ENCODE results near the gene PPP5C. TPM values are rescaled to one million over a fixed set of nuclear protein-coding genes. Genes with fewer than 3 reads are reported as not detected.

Gene PPP5C
- total and polyA plus RNA-seq, 11 donors: 64.9 to 115 (median 77.1) TPM

GRCh38 chr19:46376241-46377153 is 29.6 kb downstream of the PPP5C start:
- H3K4me1 ChIP-seq: peaks cover 3 to 65% (median 42%) of the 10 kb centered on the region in 12 donors
- no peaks in the 10 kb centered on the region for H3K27me3 ChIP-seq
- H3K27ac ChIP-seq: peak overlapping the region in 5 of 12 donors; percentile 9 to 80 (median 66)
- no peak overlapping the region for H3K4me3 ChIP-seq
- 90 to 94% (median 92%) methylated on average over 17 to 20 of the region's 20 CpGs for WGBS, 4 donors
- no peak for ATAC-seq
- H3K9me3 ChIP-seq: no peaks in the 10 kb centered on the region
- intact Hi-C loops (cut with DNase I): loop anchor here in 2 of 10 donors (10.0 kb wide), 2 partner anchors 82 to 92 kb away; partner anchors contain the start of gene HIF3A (in 1 of the 2)
- H3K36me3 ChIP-seq: peaks cover 0 to 59% (median 47%) of the 10 kb centered on the region in 9 donors
- TF ChIP-seq CTCF (IDR thresholded peaks at IDR 0.05) (no peak), POLR2A (IDR thresholded peaks at IDR 0.05) (no peak)
- no peak for DNase-seq

- Histone ChIP-seq H3K4me1 (peaks cover 3 to 48% (median 27%) of the 10 kb centered on the region in 12 donors), H3K9me3 (no peaks in the 10 kb centered on the region), H3K36me3 (peaks cover 0 to 77% (median 65%) of the 10 kb centered on the region in 9 donors), H3K4me3 (no peak overlapping the region), H3K27me3 (no peaks in the 10 kb centered on the region), H3K27ac (peak overlapping the region; percentile 7 to 82 (median 66))
- DNase-seq: no peak
- TF ChIP-seq POLR2A (IDR thresholded peaks at IDR 0.05) (no peak), CTCF (IDR thresholded peaks at IDR 0.05) (no peak)
- intact Hi-C loops (cut with DNase I): loop anchor here in 2 of 10 donors (10.0 kb wide), 2 partner anchors 83 to 93 kb away; partner anchors contain the start of gene HIF3A (in 1 of the 2)
- peak; percentile 39 to 67 (median 60) for ATAC-seq
- WGBS, 4 donors: 13 to 30% (median 23%) methylated on average over 2 of the region's 2 CpGs
Measured at GRCh38 chr19:46378268-46378667, 31.4 kb downstream of the PPP5C start.

GRCh38 chr19:46380690-46381089 is 33.8 kb downstream of the PPP5C start:
- ATAC-seq (no peak), DNase-seq (no peak)
- WGBS, 4 donors: 93 to 94% (median 94%) methylated on average over 2 of the region's 2 CpGs
- Histone ChIP-seq H3K9me3 (no peaks in the 10 kb centered on the region), H3K36me3 (peaks cover 0 to 94% (median 80%) of the 10 kb centered on the region in 9 donors), H3K4me1 (peaks cover 0 to 50% (median 21%) of the 10 kb centered on the region in 12 donors), H3K27ac (peak overlapping the region in 5 of 12 donors; percentile 59 to 82 (median 75)), H3K27me3 (no peaks in the 10 kb centered on the region), H3K4me3 (no peak overlapping the region)
- intact Hi-C loops (cut with DNase I): no loop called here
- TF ChIP-seq POLR2A (IDR thresholded peaks at IDR 0.05) (no peak), CTCF (IDR thresholded peaks at IDR 0.05) (no peak)

GRCh38 chr19:46381346-46381745 is 34.5 kb downstream of the PPP5C start:
- TF ChIP-seq CTCF (IDR thresholded peaks at IDR 0.05) (no peak), POLR2A (IDR thresholded peaks at IDR 0.05) (no peak)
- ATAC-seq (no peak), DNase-seq (no peak)
- intact Hi-C loops (cut with DNase I): no loop called here
- H3K9me3 ChIP-seq: no peaks in the 10 kb centered on the region
- H3K4me3 ChIP-seq: no peak overlapping the region
- no peaks in the 10 kb centered on the region for H3K27me3 ChIP-seq
- no peak overlapping the region for H3K27ac ChIP-seq
- H3K36me3 ChIP-seq: peaks cover 0 to 89% (median 74%) of the 10 kb centered on the region in 9 donors
- H3K4me1 ChIP-seq: peaks cover 0 to 50% (median 21%) of the 10 kb centered on the region in 12 donors
- WGBS, 4 donors: 92 to 99% (median 97%) methylated on average over 2 of the region's 2 CpGs

Measured in heart left ventricle (tissue), 16 donors.